Embryonic facial prominence (tissue), 1 donor: ENCODE data around the gene ANOS1.

Experiments
- DNase-seq: peaks from one replicate; pipeline ENCODE4 v3.0.0-alpha.2; 2016; ENCODE audit errors: extremely low spot score

Gene ANOS1

GRCh38 chrX:8720136-8720535 is 11.8 kb downstream of the ANOS1 start:
- DNase-seq, result no peak

GRCh38 chrX:8717354-8717753 is 14.6 kb downstream of the ANOS1 start:
- no peak for DNase-seq

DNA sequence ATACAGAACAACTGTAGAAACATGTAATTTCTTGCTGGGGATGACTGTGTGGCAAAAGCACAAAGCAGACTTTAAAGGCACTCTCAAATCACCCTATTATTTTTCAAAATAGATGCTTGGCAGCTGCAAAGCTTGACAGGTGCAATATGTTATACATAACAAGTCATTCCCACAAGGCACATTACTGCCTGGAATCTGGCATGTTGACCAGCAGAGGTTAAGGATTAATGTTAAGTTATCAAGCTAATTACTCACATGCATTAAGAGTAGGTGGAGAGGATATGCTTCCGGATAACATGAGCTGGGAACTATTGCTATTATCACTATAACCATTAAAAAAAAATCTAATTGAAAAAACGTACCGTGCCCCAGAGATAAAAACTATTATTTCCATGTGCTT is 17.8 kb downstream of the ANOS1 start:
- no peak for DNase-seq

DNA sequence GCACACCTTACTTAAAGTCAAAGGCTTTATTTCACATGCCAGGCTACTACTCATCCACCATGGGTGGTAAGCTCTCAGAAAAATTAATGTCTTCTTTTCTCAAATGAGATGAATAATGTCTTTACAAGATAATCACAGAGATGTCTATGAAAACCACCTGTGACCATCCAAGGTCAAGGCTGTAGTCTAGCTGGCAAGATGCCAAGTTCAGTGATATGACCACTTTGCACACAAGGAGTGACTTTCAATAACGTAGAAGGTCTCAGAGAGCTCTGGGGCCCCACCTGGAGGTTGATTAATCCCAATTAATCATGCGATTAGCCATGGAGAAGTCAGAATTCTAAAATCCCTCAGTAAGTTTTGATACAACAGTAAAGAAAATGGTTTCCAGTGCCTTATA is 20.5 kb downstream of the ANOS1 start:
- DNase-seq, result no peak

DNA sequence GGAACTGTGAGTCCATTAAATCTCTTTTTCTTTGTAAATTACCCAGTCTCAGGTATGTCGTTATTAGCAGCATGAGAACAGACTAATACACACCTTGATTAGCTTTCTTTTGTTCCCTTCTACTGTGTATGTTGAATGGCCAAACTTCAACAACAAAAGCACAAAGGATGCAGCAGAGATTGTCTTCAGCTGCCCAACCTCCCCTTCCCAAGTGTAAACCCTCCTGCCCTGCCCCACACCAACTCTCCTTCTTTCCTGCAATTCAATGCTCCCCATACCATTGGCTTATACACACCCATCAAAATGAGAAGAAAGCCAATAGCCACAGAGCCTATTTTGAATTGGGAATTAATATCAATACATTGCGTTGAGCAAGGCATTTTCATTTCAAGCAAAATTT is 27.8 kb downstream of the ANOS1 start:
- DNase-seq, result no peak

- DNase-seq, result no peak
These were observed 39.1 kb downstream of the ANOS1 start for GRCh38 chrX:8692871-8693270.

GRCh38 chrX:8689473-8689872 is 42.5 kb downstream of the ANOS1 start:
- DNase-seq, result no peak

- DNase-seq, result no peak
These were observed 43.2 kb downstream of the ANOS1 start for GRCh38 chrX:8688776-8689175.

GRCh38 chrX:8684201-8684965 is 47.6 kb downstream of the ANOS1 start:
- DNase-seq, result no peak

DNA sequence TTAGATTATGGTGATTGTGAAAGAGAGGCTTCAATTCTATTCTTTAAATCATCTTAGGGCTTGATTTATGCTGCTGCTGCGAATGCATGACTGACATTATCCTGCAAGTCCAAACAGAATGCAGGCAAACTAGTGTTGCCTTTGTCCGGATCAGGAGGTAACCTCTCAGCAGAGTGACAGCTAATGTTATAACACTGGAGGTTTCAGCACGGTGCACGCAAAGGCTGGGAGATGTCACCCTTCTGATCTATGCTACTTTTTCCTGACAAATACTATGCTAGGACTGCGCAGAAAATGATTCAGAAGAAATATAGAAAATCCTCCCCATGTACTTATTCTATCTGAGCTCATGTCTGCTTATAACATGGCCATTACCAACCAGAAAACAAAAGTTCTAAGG is 48.2 kb downstream of the ANOS1 start:
- no peak for DNase-seq

DNA sequence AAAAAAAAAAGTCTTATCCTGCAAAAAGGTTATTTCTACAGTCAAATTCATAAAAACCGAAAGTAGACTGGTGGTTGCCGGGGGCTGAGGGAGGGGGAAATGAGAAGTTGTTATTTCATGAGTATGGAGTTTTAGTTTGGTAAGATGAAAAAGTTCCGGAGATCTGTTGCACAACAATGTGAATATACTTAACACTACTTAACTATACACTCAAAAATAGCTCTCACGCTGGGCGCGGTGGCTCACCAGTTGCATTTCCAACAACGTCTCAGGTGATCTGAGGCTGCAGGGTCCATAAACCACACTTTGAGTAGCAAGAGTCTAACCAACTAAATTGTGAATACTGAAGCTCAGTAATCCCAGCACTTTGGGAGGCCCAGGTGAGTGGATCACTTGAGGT is 52.4 kb downstream of the ANOS1 start:
- DNase-seq, result no peak

GRCh38 chrX:8675006-8675630 is 56.8 kb downstream of the ANOS1 start:
- DNase-seq, result no peak

DNA sequence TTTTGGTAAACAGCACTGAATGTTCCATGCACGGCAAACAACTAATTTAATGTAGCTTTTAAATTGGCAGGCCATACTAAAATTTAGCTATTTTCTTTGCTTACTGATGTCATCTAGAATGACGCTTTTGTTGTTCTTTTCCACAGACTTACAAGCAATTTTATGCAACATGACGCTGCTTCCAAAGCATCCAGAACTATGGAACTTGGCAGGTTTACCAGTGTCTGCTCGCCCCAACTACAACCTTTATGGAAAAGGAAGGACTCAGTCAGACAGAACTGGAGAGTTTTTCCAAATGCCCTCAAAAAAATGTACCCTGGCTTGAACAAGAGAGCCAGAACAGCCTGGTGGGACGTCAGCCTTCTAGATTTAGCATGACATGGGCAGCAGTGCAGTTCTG is 58.7 kb downstream of the ANOS1 start:
- DNase-seq, result no peak

GRCh38 chrX:8672176-8672575 is 59.8 kb downstream of the ANOS1 start:
- no peak for DNase-seq

GRCh38 chrX:8668813-8669212 is 63.1 kb downstream of the ANOS1 start:
- DNase-seq, result no peak

DNA sequence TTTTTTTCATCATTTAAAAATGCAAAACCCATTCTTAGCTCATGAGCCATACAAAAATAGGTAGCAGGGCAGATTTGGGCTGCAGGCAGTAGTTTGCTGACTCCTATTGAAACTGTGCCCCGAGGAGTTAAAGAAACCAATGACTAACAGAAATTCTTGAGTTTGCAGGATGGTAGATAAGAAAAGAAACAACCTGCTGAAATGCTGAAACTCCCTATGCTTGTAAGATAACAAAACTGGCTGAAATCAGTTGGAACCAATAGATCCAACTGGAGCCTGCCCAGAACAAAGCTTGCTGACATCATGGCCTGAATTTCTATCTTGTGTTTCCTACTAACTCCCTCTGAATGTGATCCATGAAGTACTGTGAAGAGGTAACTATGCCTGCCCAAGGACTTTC is 68.6 kb downstream of the ANOS1 start:
- DNase-seq, result no peak

- DNase-seq, result no peak
These were observed 74.1 kb downstream of the ANOS1 start for GRCh38 chrX:8657883-8658282.

DNA sequence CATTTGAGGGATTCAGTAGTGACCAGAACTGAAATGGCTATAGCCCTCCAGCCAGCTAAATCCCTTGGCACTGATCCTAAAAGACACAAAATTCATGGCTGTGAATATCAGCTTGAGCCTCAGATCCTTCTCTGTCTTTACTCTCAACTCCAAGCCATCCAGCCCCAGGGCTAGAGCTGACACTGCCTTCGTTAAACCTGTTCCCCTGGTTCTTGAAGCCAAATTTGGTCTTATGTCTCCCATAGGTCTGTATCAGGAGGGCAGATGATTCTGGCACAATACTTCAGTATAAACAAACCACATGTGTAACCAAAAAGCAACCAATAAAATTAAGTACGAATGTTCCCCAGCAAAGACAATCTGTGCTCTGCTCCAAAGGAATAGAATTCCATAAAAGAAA is 78.0 kb downstream of the ANOS1 start:
- DNase-seq, result peak; percentile 6

- no peak for DNase-seq
These were observed 82.0 kb downstream of the ANOS1 start for GRCh38 chrX:8649969-8650368.

- DNase-seq, result no peak
These were observed 84.8 kb downstream of the ANOS1 start for GRCh38 chrX:8647176-8647575.

DNA sequence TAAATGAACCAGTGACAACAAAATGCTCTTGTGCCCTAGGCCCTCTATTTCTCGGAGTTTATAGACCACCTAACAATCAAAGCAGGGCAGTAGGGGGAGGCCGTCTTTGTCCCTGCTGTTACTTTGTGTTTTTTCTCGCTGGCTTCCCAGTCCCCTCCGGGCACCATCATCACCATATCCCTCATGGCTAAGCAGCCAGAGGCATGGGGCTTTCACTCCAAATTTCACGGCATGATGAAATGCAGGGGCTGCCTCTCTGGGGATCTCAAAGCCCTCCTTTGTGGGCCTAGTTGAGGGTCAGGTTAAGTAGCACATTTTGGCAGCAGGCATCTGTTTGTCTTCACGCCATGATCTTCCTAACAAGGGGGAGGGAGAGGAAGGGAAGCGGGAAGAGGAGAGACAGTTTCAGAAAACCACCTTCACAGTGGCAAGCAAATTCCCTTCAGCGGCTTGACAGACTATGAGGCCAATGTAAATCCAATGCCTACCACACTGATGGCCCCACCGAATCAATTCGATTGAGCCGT is 91.9 kb downstream of the ANOS1 start:
- no peak for DNase-seq

- no peak for DNase-seq
These were observed 95.4 kb downstream of the ANOS1 start for GRCh38 chrX:8636497-8636896.

DNA sequence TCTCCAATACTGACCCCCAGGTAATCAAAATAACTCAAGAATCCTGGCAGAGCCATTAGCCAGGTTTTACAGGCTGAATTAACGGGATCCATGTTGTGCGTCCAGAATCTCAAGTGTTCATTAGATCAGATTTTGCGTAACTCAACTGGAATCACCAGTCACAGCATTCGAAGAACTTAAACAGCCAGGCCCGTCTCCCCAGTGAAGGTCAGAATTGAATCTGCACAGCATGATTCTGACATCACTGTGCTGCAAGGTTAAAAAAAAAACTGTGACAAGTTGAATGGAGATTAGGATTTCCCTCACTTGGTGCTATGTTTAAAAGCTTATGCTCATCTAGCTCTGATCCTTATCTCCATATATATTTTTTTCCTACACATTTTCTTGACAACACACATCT is 96.1 kb downstream of the ANOS1 start:
- DNase-seq, result no peak
